ENCODE measurements around the gene RAPGEF2.

The RAPGEF2 gene

GRCh38 chr4:159379836-159380235 is 277.0 kb downstream of the RAPGEF2 start:
- no peak for DNase-seq

- DNase-seq, result no peak
Observed at GRCh38 chr4:159382856-159383561, 280.1 kb downstream of the RAPGEF2 start.

- DNase-seq, result no peak
Observed at GRCh38 chr4:159383562-159383931, 280.7 kb downstream of the RAPGEF2 start.

- DNase-seq, result no peak
Observed at GRCh38 chr4:159384017-159384416, 281.1 kb downstream of the RAPGEF2 start.

GRCh38 chr4:159384632-159385031 is 281.8 kb downstream of the RAPGEF2 start:
- DNase-seq, result no peak

- DNase-seq, result no peak
Observed at GRCh38 chr4:159386620-159387019, 283.7 kb downstream of the RAPGEF2 start.

- no peak for DNase-seq
Observed at GRCh38 chr4:159389756-159390155, 286.9 kb downstream of the RAPGEF2 start.

GRCh38 chr4:159390648-159391047 is 287.8 kb downstream of the RAPGEF2 start:
- DNase-seq, result no peak

GRCh38 chr4:159395693-159396092 is 292.8 kb downstream of the RAPGEF2 start:
- DNase-seq, result no peak

GRCh38 chr4:159396151-159396550 is 293.3 kb downstream of the RAPGEF2 start:
- DNase-seq, result no peak

GRCh38 chr4:159398236-159398638 is 295.4 kb downstream of the RAPGEF2 start:
- DNase-seq, result no peak

- DNase-seq, result no peak
Observed at GRCh38 chr4:159400558-159401225, 297.8 kb downstream of the RAPGEF2 start.

- no peak for DNase-seq
Observed at GRCh38 chr4:159401226-159401712, 298.4 kb downstream of the RAPGEF2 start.

GRCh38 chr4:159401791-159402380 is 299.0 kb downstream of the RAPGEF2 start:
- DNase-seq, result no peak

All from NCI-H2029 treated with DMSO at 0.1 percent for 48 hours (cell line).